ENCODE measurements around the gene MMP24OS.

DNA sequence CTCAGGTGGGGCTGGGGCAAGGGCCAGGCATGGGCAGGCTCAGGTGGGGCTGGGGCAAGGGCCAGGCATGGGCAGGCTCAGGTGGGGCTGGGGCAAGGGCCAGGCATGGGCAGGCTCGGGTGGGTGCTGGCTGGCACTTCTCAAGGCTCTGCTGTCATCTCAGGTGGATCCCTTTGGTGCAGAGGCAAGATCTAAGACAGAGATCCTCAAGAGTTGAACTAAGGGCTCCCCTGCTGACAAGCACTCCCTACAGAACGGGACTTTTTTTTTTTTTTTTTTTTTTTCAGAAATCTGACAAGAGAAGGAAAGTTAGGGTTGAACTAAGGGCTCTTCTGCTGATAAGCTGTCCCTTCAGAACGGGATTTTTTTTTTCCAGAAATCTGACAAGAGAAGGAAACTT is 24.9 kb downstream of the MMP24OS start:
- no peak for TF ChIP-seq CTCF (IDR thresholded peaks at IDR 0.05; ENCODE audit: insufficient read depth, low read length)
- no peak for TF ChIP-seq GABPA (IDR thresholded peaks at IDR 0.05; ENCODE audit: low read depth)
- TF ChIP-seq REST (IDR thresholded peaks at IDR 0.05; ENCODE audit: insufficient replicate concordance, low read depth): no peak
- TF ChIP-seq POLR2AphosphoS5 (IDR thresholded peaks at IDR 0.05; ENCODE audit: low read depth): no peak
- no peak for TF ChIP-seq SPI1 (IDR thresholded peaks at IDR 0.05; ENCODE audit: borderline replicate concordance, low read depth)
